IPS-18a (cell line): ENCODE results near the gene RBMS3.

Experiments used
- H3K27ac ChIP-seq: one replicate; pipeline ENCODE4 v1.5.1; 2013; ENCODE audit warnings: low read length
- H3K27me3 ChIP-seq: one replicate; pipeline ENCODE4 v1.6.1; 2013; ENCODE audit warnings: mild to moderate bottlenecking, low read length; ENCODE audit not compliant: control insufficient read depth, insufficient read depth
- H3K36me3 ChIP-seq: one replicate; pipeline ENCODE4 v1.6.1; 2013; ENCODE audit warnings: low read depth, low read length; ENCODE audit not compliant: control insufficient read depth
- H3K4me1 ChIP-seq: one replicate; pipeline ENCODE4 v1.6.1; 2013; ENCODE audit warnings: low read depth, low read length; ENCODE audit not compliant: control insufficient read depth
- H3K4me3 ChIP-seq: one replicate; pipeline ENCODE4 v1.5.1; 2013; ENCODE audit warnings: low read length
- H3K9ac ChIP-seq: one replicate; pipeline ENCODE4 v1.6.1; 2013; ENCODE audit warnings: mild to moderate bottlenecking, low read length, moderate library complexity
- H3K9me3 ChIP-seq: one replicate; pipeline ENCODE4 v1.6.1; 2013; ENCODE audit warnings: low read depth, low read length; ENCODE audit not compliant: control insufficient read depth

RBMS3 gene

GRCh38 chr3:29255854-29256696 is 24.8 kb upstream of the RBMS3 start:
- H3K27me3 ChIP-seq, result no peaks in the 10 kb centered on the region
- H3K36me3 ChIP-seq, result no peaks in the 10 kb centered on the region
- H3K9me3 ChIP-seq, result no peaks in the 10 kb centered on the region
- no peak overlapping the region for H3K27ac ChIP-seq
- H3K4me1 ChIP-seq, result no peaks in the 10 kb centered on the region
- no peak overlapping the region for H3K9ac ChIP-seq
- no peak overlapping the region for H3K4me3 ChIP-seq

GRCh38 chr3:29258161-29258560 is 22.7 kb upstream of the RBMS3 start:
- no peaks in the 10 kb centered on the region for H3K4me1 ChIP-seq
- H3K27ac ChIP-seq, result no peak overlapping the region
- no peak overlapping the region for H3K4me3 ChIP-seq
- no peaks in the 10 kb centered on the region for H3K9me3 ChIP-seq
- no peaks in the 10 kb centered on the region for H3K36me3 ChIP-seq
- no peaks in the 10 kb centered on the region for H3K27me3 ChIP-seq
- H3K9ac ChIP-seq, result no peak overlapping the region

- Histone ChIP-seq H3K36me3 (no peaks in the 10 kb centered on the region), H3K27ac (no peak overlapping the region), H3K4me1 (no peaks in the 10 kb centered on the region), H3K27me3 (no peaks in the 10 kb centered on the region), H3K9ac (no peak overlapping the region), H3K4me3 (no peak overlapping the region), H3K9me3 (no peaks in the 10 kb centered on the region)
Observed at GRCh38 chr3:29261119-29261518, 19.8 kb upstream of the RBMS3 start.

- Histone ChIP-seq H3K27ac (no peak overlapping the region), H3K36me3 (no peaks in the 10 kb centered on the region), H3K4me1 (no peaks in the 10 kb centered on the region), H3K4me3 (no peak overlapping the region), H3K9ac (no peak overlapping the region), H3K27me3 (no peaks in the 10 kb centered on the region), H3K9me3 (no peaks in the 10 kb centered on the region)
Observed at GRCh38 chr3:29263476-29263875, 17.4 kb upstream of the RBMS3 start.

- no peak overlapping the region for H3K4me3 ChIP-seq
- H3K36me3 ChIP-seq, result no peaks in the 10 kb centered on the region
- no peaks in the 10 kb centered on the region for H3K27me3 ChIP-seq
- no peaks in the 10 kb centered on the region for H3K9me3 ChIP-seq
- no peak overlapping the region for H3K9ac ChIP-seq
- H3K27ac ChIP-seq, result no peak overlapping the region
- no peaks in the 10 kb centered on the region for H3K4me1 ChIP-seq
Observed at GRCh38 chr3:29265509-29266072, 15.3 kb upstream of the RBMS3 start.

- Histone ChIP-seq H3K4me3 (no peak overlapping the region), H3K36me3 (no peaks in the 10 kb centered on the region), H3K27ac (no peak overlapping the region), H3K9me3 (no peaks in the 10 kb centered on the region), H3K9ac (no peak overlapping the region), H3K27me3 (no peaks in the 10 kb centered on the region), H3K4me1 (no peaks in the 10 kb centered on the region)
Observed at GRCh38 chr3:29267226-29267625, 13.6 kb upstream of the RBMS3 start.

GRCh38 chr3:29268651-29269050 is 12.2 kb upstream of the RBMS3 start:
- Histone ChIP-seq H3K27ac (no peak overlapping the region), H3K4me3 (no peak overlapping the region), H3K27me3 (no peaks in the 10 kb centered on the region), H3K9me3 (no peaks in the 10 kb centered on the region), H3K4me1 (no peaks in the 10 kb centered on the region), H3K36me3 (no peaks in the 10 kb centered on the region), H3K9ac (no peak overlapping the region)

- Histone ChIP-seq H3K36me3 (no peaks in the 10 kb centered on the region), H3K4me3 (no peak overlapping the region), H3K27me3 (no peaks in the 10 kb centered on the region), H3K4me1 (no peaks in the 10 kb centered on the region), H3K9me3 (no peaks in the 10 kb centered on the region), H3K27ac (no peak overlapping the region), H3K9ac (no peak overlapping the region)
Observed at GRCh38 chr3:29270752-29271151, 10.1 kb upstream of the RBMS3 start.

- H3K27ac ChIP-seq, result no peak overlapping the region
- no peaks in the 10 kb centered on the region for H3K36me3 ChIP-seq
- H3K4me1 ChIP-seq, result no peaks in the 10 kb centered on the region
Observed at GRCh38 chr3:29271475-29271874, 9.4 kb upstream of the RBMS3 start.

GRCh38 chr3:29274667-29275066 is 6.2 kb upstream of the RBMS3 start:
- no peaks in the 10 kb centered on the region for H3K36me3 ChIP-seq
- no peaks in the 10 kb centered on the region for H3K27me3 ChIP-seq
- no peak overlapping the region for H3K9ac ChIP-seq
- no peak overlapping the region for H3K4me3 ChIP-seq
- peaks cover 9% of the 10 kb centered on the region for H3K4me1 ChIP-seq
- H3K9me3 ChIP-seq, result no peaks in the 10 kb centered on the region
- no peak overlapping the region for H3K27ac ChIP-seq

More at GRCh38 chr3:29271475-29271874, 9.4 kb upstream of the RBMS3 start:
- H3K4me3 ChIP-seq, result no peak overlapping the region
- no peaks in the 10 kb centered on the region for H3K27me3 ChIP-seq
- H3K9ac ChIP-seq, result no peak overlapping the region
- H3K9me3 ChIP-seq, result no peaks in the 10 kb centered on the region

- no peaks in the 10 kb centered on the region for H3K36me3 ChIP-seq
- no peak overlapping the region for H3K9ac ChIP-seq
- H3K4me1 ChIP-seq, result peaks cover 9% of the 10 kb centered on the region
- no peak overlapping the region for H3K27ac ChIP-seq
- no peaks in the 10 kb centered on the region for H3K9me3 ChIP-seq
- H3K27me3 ChIP-seq, result no peaks in the 10 kb centered on the region
- no peak overlapping the region for H3K4me3 ChIP-seq
Observed at GRCh38 chr3:29275309-29275708, 5.6 kb upstream of the RBMS3 start.

GRCh38 chr3:29277249-29277648 is 3.6 kb upstream of the RBMS3 start:
- Histone ChIP-seq H3K9me3 (no peaks in the 10 kb centered on the region), H3K4me1 (peaks cover 22% of the 10 kb centered on the region), H3K9ac (no peak overlapping the region), H3K27me3 (no peaks in the 10 kb centered on the region), H3K4me3 (no peak overlapping the region), H3K27ac (no peak overlapping the region), H3K36me3 (no peaks in the 10 kb centered on the region)
